Stomach (tissue), 4 donors: ENCODE data around the gene LEFTY1.

Experiments used
- CTCF ChIP-seq, 7 experiments: fragments of 450-650 bp in 4 of 7; fragments of 200-600 bp in 3 of 7; sonication (generic) in 3 of 7; IDR thresholded peaks; one replicate each; pipeline ENCODE4 v1.5.1; 2016 to 2019; ENCODE audit warnings: antibody characterized with exemption in 7 of 7, control low read depth in 2 of 7, mild to moderate bottlenecking in 1 of 7
- POLR2A ChIP-seq, 4 donors: fragments of 450-650 bp; IDR thresholded peaks; one replicate each; pipeline ENCODE4 v1.6.1; 2016; ENCODE audit warnings: antibody characterized with exemption in 4 of 4, control low read depth in 2 of 4, mild to moderate bottlenecking in 1 of 4, moderate library complexity in 1 of 4

- no peak for TF ChIP-seq POLR2A (IDR thresholded peaks at IDR 0.05)
- TF ChIP-seq CTCF (IDR thresholded peaks at IDR 0.05) = no peak
These were observed 7.6 kb downstream of the LEFTY1 start for GRCh38 chr1:225881081-225881958.
